H9 (cell line): ENCODE data around the gene NBPF11. TPM values are rescaled to one million over a fixed set of nuclear protein-coding genes. Genes with fewer than 3 reads are reported as not detected.
"Not testable (repeated sequence)": the region's sequence is repeated elsewhere in the genome, so short reads cannot be mapped to it uniquely, and the experiment has no call there.

Experiments
- DNase-seq: peaks from one replicate; pipeline ENCODE4 v3.0.0-alpha.2; 2017
- H2AFZ ChIP-seq: one replicate; pipeline ENCODE4 v1.6.1; 2013; ENCODE audit warnings: mild to moderate bottlenecking, low read length, control low read depth, moderate library complexity
- H2AK5ac ChIP-seq: 2 replicates; pipeline ENCODE4 v1.6.1; 2013; ENCODE audit warnings: low read length, control low read depth, mixed read lengths; ENCODE audit not compliant: insufficient read length
- H2BK120ac ChIP-seq: one replicate; pipeline ENCODE4 v1.6.1; 2013; ENCODE audit warnings: low read depth, mild to moderate bottlenecking, low read length, control low read depth, inconsistent platforms; ENCODE audit not compliant: poor library complexity, severe bottlenecking
- H2BK12ac ChIP-seq: 2 replicates; pipeline ENCODE4 v1.6.1; 2013; ENCODE audit warnings: low read length, control low read depth, mixed read lengths, low read depth; ENCODE audit not compliant: insufficient read length
- H2BK15ac ChIP-seq: 2 replicates; pipeline ENCODE4 v1.6.1; 2013; ENCODE audit warnings: low read depth, low read length, control low read depth
- H2BK20ac ChIP-seq: one replicate; pipeline ENCODE4 v1.6.1; 2013; ENCODE audit warnings: low read depth, mild to moderate bottlenecking, low read length, control low read depth, inconsistent platforms; ENCODE audit not compliant: poor library complexity, severe bottlenecking
- H2BK5ac ChIP-seq: 2 replicates; pipeline ENCODE4 v1.6.1; 2013; ENCODE audit warnings: low read length, control low read depth, mixed read lengths; ENCODE audit not compliant: insufficient read length
- H3K14ac ChIP-seq: 2 replicates; pipeline ENCODE4 v1.6.1; 2013; ENCODE audit warnings: low read length, control low read depth; ENCODE audit not compliant: insufficient read depth
- H3K18ac ChIP-seq: 2 replicates; pipeline ENCODE4 v1.6.1; 2013; ENCODE audit warnings: low read depth, mild to moderate bottlenecking, mixed read lengths, low read length, control low read depth; ENCODE audit not compliant: insufficient read length
- H3K23ac ChIP-seq: 2 replicates; pipeline ENCODE4 v1.6.1; 2013; ENCODE audit warnings: low read length, control low read depth, mixed read lengths, low read depth; ENCODE audit not compliant: insufficient read length
- H3K23me2 ChIP-seq: 2 replicates; pipeline ENCODE4 v1.6.1; 2013; ENCODE audit warnings: low read depth, mild to moderate bottlenecking, mixed read lengths, low read length, control low read depth; ENCODE audit not compliant: insufficient read length, poor library complexity, severe bottlenecking
- H3K27ac ChIP-seq: 2 replicates; pipeline ENCODE4 v1.5.1; 2013; ENCODE audit warnings: low read length, control low read depth, mixed read lengths, low read depth; ENCODE audit not compliant: insufficient read length
- H3K27me3 ChIP-seq: 2 replicates; pipeline ENCODE4 v1.6.1; 2013; ENCODE audit warnings: low read length, control low read depth, inconsistent platforms; ENCODE audit not compliant: insufficient read depth
- H3K4ac ChIP-seq: 2 replicates; pipeline ENCODE4 v1.6.1; 2013; ENCODE audit warnings: low read depth, mild to moderate bottlenecking, control low read depth, inconsistent platforms, low read length, moderate library complexity
- H3K4me1 ChIP-seq: 2 replicates; pipeline ENCODE4 v1.6.1; 2013; ENCODE audit warnings: low read length, control low read depth, inconsistent platforms; ENCODE audit not compliant: insufficient read depth
- H3K4me2 ChIP-seq: 2 replicates; pipeline ENCODE4 v1.6.1; 2013; ENCODE audit warnings: low read length, control low read depth, mixed read lengths; ENCODE audit not compliant: insufficient read length, insufficient read depth
- H3K56ac ChIP-seq: 2 replicates; pipeline ENCODE4 v1.6.1; 2013; ENCODE audit warnings: low read depth, mild to moderate bottlenecking, mixed read lengths, low read length, control low read depth; ENCODE audit not compliant: insufficient read length
- H3K79me1 ChIP-seq: 2 replicates; pipeline ENCODE4 v1.6.1; 2013; ENCODE audit warnings: low read depth, mild to moderate bottlenecking, moderate library complexity, low read length, control low read depth, inconsistent platforms; ENCODE audit not compliant: insufficient read depth, poor library complexity, severe bottlenecking
- H3K79me2 ChIP-seq: 2 replicates; pipeline ENCODE4 v1.6.1; 2013; ENCODE audit warnings: low read length, control low read depth, inconsistent platforms; ENCODE audit not compliant: insufficient read depth
- H3K9ac ChIP-seq: 2 replicates; pipeline ENCODE4 v1.6.1; 2013; ENCODE audit warnings: low read length, control low read depth, mixed read lengths; ENCODE audit not compliant: insufficient read length; ENCODE audit errors: extremely low read depth
- H3K9me3 ChIP-seq: one replicate; pipeline ENCODE4 v1.6.1; 2013; ENCODE audit warnings: low read depth, low read length, inconsistent platforms; ENCODE audit not compliant: control insufficient read depth
- H3T11ph ChIP-seq: one replicate; pipeline ENCODE4 v1.6.1; 2013; ENCODE audit warnings: mild to moderate bottlenecking, low read length, control low read depth, inconsistent platforms
- H4K20me1 ChIP-seq: one replicate; pipeline ENCODE4 v1.6.1; 2013; ENCODE audit not compliant: control insufficient read depth, insufficient read length, insufficient read depth
- H4K5ac ChIP-seq: 2 replicates; pipeline ENCODE4 v1.6.1; 2013; ENCODE audit warnings: low read depth, mild to moderate bottlenecking, mixed read lengths, low read length, control low read depth; ENCODE audit not compliant: insufficient read length
- H4K8ac ChIP-seq: replicated peaks from 2 replicates; pipeline ENCODE4 v1.6.1; 2013; ENCODE audit warnings: low read length, control low read depth, mixed read lengths, low read depth; ENCODE audit not compliant: insufficient read length
- H4K91ac ChIP-seq: 2 replicates; pipeline ENCODE4 v1.6.1; 2013; ENCODE audit warnings: low read depth, mild to moderate bottlenecking, moderate library complexity, mixed read lengths, low read length, control low read depth; ENCODE audit not compliant: insufficient read length
- H3K27ac Mint-ChIP-seq, 3 experiments: 2 replicates in 2 of 3; 3 replicates in 1 of 3; pipeline ENCODE4 v1.8.0; 2020 to 2021; ENCODE audit warnings: mixed read lengths in 3 of 3, mild to moderate bottlenecking in 1 of 3, moderate library complexity in 1 of 3
- H3K27me3 Mint-ChIP-seq: 2 replicates; pipeline ENCODE4 v1.8.0; 2021; ENCODE audit warnings: low read depth, mild to moderate bottlenecking, moderate library complexity, mixed read lengths
- H3K36me3 Mint-ChIP-seq, 3 experiments: 2 replicates in 2 of 3; 3 replicates in 1 of 3; pipeline ENCODE4 v1.8.0; 2020 to 2021; ENCODE audit warnings: low read depth in 3 of 3, mixed read lengths in 3 of 3; ENCODE audit not compliant: insufficient read depth in 1 of 3
- H3K4me1 Mint-ChIP-seq, 2 experiments: 2 replicates each; pipeline ENCODE4 v1.8.0; 2020; ENCODE audit warnings: mixed read lengths in 2 of 2
- H3K4me3 Mint-ChIP-seq, 2 experiments: 2 replicates in 1 of 2; 3 replicates in 1 of 2; pipeline ENCODE4 v1.8.0; 2020 to 2021; ENCODE audit warnings: mild to moderate bottlenecking in 2 of 2, mixed read lengths in 2 of 2, moderate library complexity in 1 of 2
- H3K9me3 Mint-ChIP-seq, 2 experiments: 2 replicates in 1 of 2; 3 replicates in 1 of 2; pipeline ENCODE4 v1.8.0; 2020; ENCODE audit warnings: mild to moderate bottlenecking in 2 of 2, mixed read lengths in 2 of 2, moderate library complexity in 1 of 2
- WGBS: extraction: QIAGEN DNeasy Blood & Tissue Kit; methylation state at CpG from one replicate; pipeline ENCODE4 v1.1.7; 2013; ENCODE audit warnings: missing lambda C conversion rate, low lambda C conversion rate, mixed read lengths; ENCODE audit not compliant: insufficient read length; ENCODE audit errors: extremely low coverage; 5-methylcytosine and 5-hydroxymethylcytosine counted together
- total RNA-seq: library from RNA; stranded (reverse); gene quantifications from 2 replicates; pipeline ENCODE4 v1.2.1, GENCODE V29; 2021
- TF ChIP-seq, protein P1 (sequence below): fragments of 200-600 bp; sonication (generic); conservative IDR thresholded peaks from 3 replicates; pipeline ENCODE4 v1.8.0; 2021; ENCODE audit warnings: antibody characterized with exemption, mild to moderate bottlenecking

The NBPF11 gene
- total RNA-seq, 1 experiment from 2014 or later, result 9.2 TPM

DNA sequence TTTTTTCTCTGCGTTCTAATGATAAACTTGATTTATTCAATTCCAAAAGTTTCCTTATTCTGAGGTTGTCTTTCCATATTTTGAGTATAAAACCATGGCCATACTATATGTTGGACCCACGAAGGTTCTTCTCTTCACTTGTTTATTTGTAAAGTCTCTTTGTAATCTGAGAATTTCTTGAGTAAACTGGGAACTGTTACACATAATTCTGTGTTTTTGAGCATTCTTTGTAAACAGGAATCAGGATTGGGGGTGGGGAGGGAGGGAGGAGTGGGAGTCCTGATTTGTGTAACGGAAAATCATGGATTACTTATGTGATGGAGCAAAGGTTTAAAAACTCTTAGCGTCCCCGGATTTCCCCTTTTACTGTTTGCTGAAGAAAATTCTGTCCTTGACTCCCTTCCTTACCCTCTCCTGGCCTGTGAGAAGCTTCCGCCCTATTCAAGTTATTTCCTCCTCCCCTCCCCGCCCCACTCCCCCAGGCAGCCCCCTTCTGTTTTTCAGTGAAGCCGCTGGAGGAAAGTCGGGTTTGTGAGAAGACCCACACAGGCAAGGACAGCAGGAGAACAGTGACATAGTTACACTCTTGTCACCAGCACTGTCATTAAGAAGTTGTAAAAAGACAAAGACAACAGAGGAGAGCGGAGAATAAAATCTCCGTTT, 6.4 kb upstream of the NBPF11 start:
- Histone ChIP-seq H3K9me3 (no peaks in the 10 kb centered on the region), H4K91ac (no peak overlapping the region), H2BK5ac (no peak overlapping the region), H2AK5ac (no peak overlapping the region), H3K4ac (no peak overlapping the region), H3K27me3 (no peaks in the 10 kb centered on the region), H3K79me2 (no peaks in the 10 kb centered on the region), H4K5ac (no peak overlapping the region), H2BK15ac (no peak overlapping the region), H2BK20ac (no peak overlapping the region), H2AFZ (no peak overlapping the region), H3K56ac (no peak overlapping the region), H3K23ac (no peak overlapping the region), H4K8ac (no peak overlapping the region), H2BK12ac (no peak overlapping the region), H3K23me2 (no peaks in the 10 kb centered on the region), H3T11ph (no peak overlapping the region), H3K27ac (no peak overlapping the region), H3K14ac (no peak overlapping the region), H3K4me1 (peaks cover 2% of the 10 kb centered on the region; the same call in 1 of the 2 replicates), H4K20me1 (no peaks in the 10 kb centered on the region), H3K4me2 (no peak overlapping the region), H3K79me1 (no peaks in the 10 kb centered on the region), H2BK120ac (no peak overlapping the region), H3K9ac (no peak overlapping the region), H3K18ac (no peak overlapping the region)
- H3K9me3 Mint-ChIP-seq, result no peaks in the 10 kb centered on the region; a peak in 1 of 5 replicates
- H3K27ac Mint-ChIP-seq, result no peak overlapping the region
- H3K36me3 Mint-ChIP-seq, result peaks cover 0 to 2% (median 0%) of the 10 kb centered on the region in 3 experiments; a peak in 1 of 7 replicates
- H3K4me3 Mint-ChIP-seq, result no peak overlapping the region
- peaks cover 11 to 26% of the 10 kb centered on the region in 2 experiments for H3K4me1 Mint-ChIP-seq
- no CpG with 5 or more reads among the region's 11 CpGs for WGBS
- no peaks in the 10 kb centered on the region; the same call in 1 of the 2 replicates for H3K27me3 Mint-ChIP-seq
- TF ChIP-seq, protein P1, sequence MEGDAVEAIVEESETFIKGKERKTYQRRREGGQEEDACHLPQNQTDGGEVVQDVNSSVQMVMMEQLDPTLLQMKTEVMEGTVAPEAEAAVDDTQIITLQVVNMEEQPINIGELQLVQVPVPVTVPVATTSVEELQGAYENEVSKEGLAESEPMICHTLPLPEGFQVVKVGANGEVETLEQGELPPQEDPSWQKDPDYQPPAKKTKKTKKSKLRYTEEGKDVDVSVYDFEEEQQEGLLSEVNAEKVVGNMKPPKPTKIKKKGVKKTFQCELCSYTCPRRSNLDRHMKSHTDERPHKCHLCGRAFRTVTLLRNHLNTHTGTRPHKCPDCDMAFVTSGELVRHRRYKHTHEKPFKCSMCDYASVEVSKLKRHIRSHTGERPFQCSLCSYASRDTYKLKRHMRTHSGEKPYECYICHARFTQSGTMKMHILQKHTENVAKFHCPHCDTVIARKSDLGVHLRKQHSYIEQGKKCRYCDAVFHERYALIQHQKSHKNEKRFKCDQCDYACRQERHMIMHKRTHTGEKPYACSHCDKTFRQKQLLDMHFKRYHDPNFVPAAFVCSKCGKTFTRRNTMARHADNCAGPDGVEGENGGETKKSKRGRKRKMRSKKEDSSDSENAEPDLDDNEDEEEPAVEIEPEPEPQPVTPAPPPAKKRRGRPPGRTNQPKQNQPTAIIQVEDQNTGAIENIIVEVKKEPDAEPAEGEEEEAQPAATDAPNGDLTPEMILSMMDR, result no peak
- DNase-seq, result peak; percentile 29

DNA sequence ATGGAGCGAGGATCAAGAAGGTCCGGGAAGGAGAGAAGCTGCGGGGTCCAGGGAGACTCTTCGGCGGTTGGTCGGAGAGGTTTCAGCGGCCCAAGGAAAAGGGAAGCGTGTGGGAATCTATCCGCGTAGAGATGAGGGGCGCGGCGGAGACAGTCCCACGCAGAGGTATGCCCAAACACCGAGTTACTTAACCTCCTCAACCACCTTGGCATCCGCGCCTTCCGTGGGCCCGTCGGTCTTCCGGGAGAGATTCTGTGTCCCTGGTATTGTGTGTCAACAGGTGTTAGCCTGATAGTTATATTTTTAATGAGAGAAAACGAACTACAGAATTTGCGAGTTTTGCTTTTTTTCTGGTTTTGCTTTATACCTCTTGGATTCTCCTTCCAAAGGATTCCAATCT, 5.7 kb upstream of the NBPF11 start:
- H3K79me2 ChIP-seq, H3K9me3 Mint-ChIP-seq, H4K8ac ChIP-seq, H3K27ac ChIP-seq, H2AK5ac ChIP-seq, H3K36me3 Mint-ChIP-seq, H2BK20ac ChIP-seq, H3K18ac ChIP-seq, H4K5ac ChIP-seq, H3K9me3 ChIP-seq, H3K4me1 ChIP-seq, H2BK120ac ChIP-seq, H3K14ac ChIP-seq, H3K9ac ChIP-seq, H2BK12ac ChIP-seq, H3K27me3 ChIP-seq, H2AFZ ChIP-seq, H4K20me1 ChIP-seq, DNase-seq, H3K4me3 Mint-ChIP-seq, H3K79me1 ChIP-seq, H4K91ac ChIP-seq, H3K27me3 Mint-ChIP-seq, H2BK15ac ChIP-seq, H3K4ac ChIP-seq, H3K23ac ChIP-seq, H2BK5ac ChIP-seq, H3K27ac Mint-ChIP-seq, H3K4me2 ChIP-seq, H3T11ph ChIP-seq, H3K23me2 ChIP-seq, H3K56ac ChIP-seq: not testable (repeated sequence)
- no CpG with 5 or more reads among the region's 23 CpGs for WGBS
- peaks cover 12 to 28% of the 10 kb centered on the region in 2 experiments for H3K4me1 Mint-ChIP-seq
